Nephron progenitor cell (in vitro differentiated cells): ENCODE measurements around the gene CDC27.
"Not testable (repeated sequence)": the region's sequence is repeated elsewhere in the genome, so short reads cannot be mapped to it uniquely, and the experiment has no call there.

Experiments
- DNase-seq: peaks from one replicate; pipeline ENCODE4 v3.0.0; 2021
- H3K27ac Mint-ChIP-seq: 2 replicates; pipeline ENCODE4 v1.8.0; 2021; ENCODE audit warnings: mild to moderate bottlenecking, moderate library complexity, mixed read lengths
- H3K27me3 Mint-ChIP-seq: 2 replicates; pipeline ENCODE4 v1.8.0; 2021; ENCODE audit warnings: mild to moderate bottlenecking, low read depth, mixed read lengths; ENCODE audit not compliant: poor library complexity
- H3K36me3 Mint-ChIP-seq: 2 replicates; pipeline ENCODE4 v1.8.0; 2021; ENCODE audit warnings: low read depth, mixed read lengths
- H3K4me1 Mint-ChIP-seq: 2 replicates; pipeline ENCODE4 v1.8.0; 2021; ENCODE audit warnings: mixed read lengths
- H3K4me3 Mint-ChIP-seq: 2 replicates; pipeline ENCODE4 v1.8.0; 2021; ENCODE audit warnings: mild to moderate bottlenecking, moderate library complexity, mixed read lengths
- H3K9me3 Mint-ChIP-seq: 2 replicates; pipeline ENCODE4 v1.8.0; 2021; ENCODE audit warnings: mild to moderate bottlenecking, moderate library complexity, mixed read lengths
- CTCF ChIP-seq: fragments of 200-600 bp; sonication (generic); IDR thresholded peaks from 2 replicates; pipeline ENCODE4 v1.5.0; 2021; ENCODE audit warnings: antibody characterized with exemption

The CDC27 gene

GRCh38 chr17:47225911-47226688 is 37.0 kb upstream of the CDC27 start:
- no peak for TF ChIP-seq CTCF
- no peak for DNase-seq
- Mint-ChIP-seq H3K9me3 (peaks cover 36% of the 10 kb centered on the region), H3K27me3 (peaks cover 6% of the 10 kb centered on the region), H3K4me3 (no peak overlapping the region), H3K4me1 (peaks cover 38% of the 10 kb centered on the region), H3K36me3 (peaks cover 17% of the 10 kb centered on the region), H3K27ac (no peak overlapping the region)

- H3K4me1 Mint-ChIP-seq = peaks cover 34% of the 10 kb centered on the region
- peaks cover 36% of the 10 kb centered on the region for H3K9me3 Mint-ChIP-seq
- no peak overlapping the region for H3K4me3 Mint-ChIP-seq
- no peak for TF ChIP-seq CTCF
- DNase-seq = no peak
- H3K27ac Mint-ChIP-seq = no peak overlapping the region
- H3K36me3 Mint-ChIP-seq = peaks cover 17% of the 10 kb centered on the region
- H3K27me3 Mint-ChIP-seq = peaks cover 4% of the 10 kb centered on the region
These were observed 36.4 kb upstream of the CDC27 start for GRCh38 chr17:47225436-47225858.

- no peak overlapping the region for H3K4me3 Mint-ChIP-seq
- peaks cover 34% of the 10 kb centered on the region for H3K4me1 Mint-ChIP-seq
- H3K9me3 Mint-ChIP-seq = peaks cover 36% of the 10 kb centered on the region
- H3K27me3 Mint-ChIP-seq = peaks cover 6% of the 10 kb centered on the region
- TF ChIP-seq CTCF = no peak
- peaks cover 17% of the 10 kb centered on the region for H3K36me3 Mint-ChIP-seq
- DNase-seq = no peak
- H3K27ac Mint-ChIP-seq = peak overlapping the region; percentile 66
These were observed 35.9 kb upstream of the CDC27 start for GRCh38 chr17:47224966-47225365.

DNA sequence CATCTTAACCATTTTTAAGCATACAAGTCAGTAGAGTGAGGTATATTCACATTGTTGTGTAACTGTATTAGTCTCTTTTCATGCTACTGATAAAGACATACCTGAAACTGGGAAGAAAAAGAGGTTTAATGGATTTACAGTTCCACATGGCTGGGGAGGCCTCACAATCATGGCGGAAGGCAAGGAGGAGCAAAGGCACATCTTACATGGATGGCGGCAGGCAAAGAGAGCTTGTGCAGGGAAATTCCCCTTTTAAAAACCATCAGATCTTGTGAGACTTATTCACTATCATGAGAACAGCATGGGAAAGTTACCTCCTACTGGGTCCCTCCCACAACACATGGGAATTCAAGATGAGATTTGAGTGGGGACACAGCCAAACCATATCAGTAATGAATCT is 35.0 kb upstream of the CDC27 start:
- H3K4me1 Mint-ChIP-seq = peaks cover 35% of the 10 kb centered on the region

DNA sequence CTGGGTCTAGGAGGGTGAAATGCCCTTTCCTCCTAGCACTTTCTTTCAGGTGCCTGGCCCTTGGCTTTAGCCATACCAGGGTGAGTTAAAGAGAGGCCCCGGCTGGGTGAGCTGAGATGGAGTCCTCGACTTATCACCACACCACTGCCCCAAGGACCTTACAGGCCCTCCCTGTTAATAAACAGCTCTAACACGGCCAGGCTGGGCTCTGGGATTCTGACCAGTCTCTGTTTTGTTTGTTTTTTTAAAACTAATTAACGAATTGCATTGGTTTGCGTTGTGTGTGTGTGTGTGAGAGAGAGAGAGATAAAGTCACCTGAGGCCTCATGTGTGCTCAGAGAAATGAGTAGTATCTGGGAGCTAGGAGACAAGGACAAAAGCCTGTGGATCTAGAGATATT is 34.4 kb upstream of the CDC27 start:
- H3K36me3 Mint-ChIP-seq = peaks cover 17% of the 10 kb centered on the region
- H3K27ac Mint-ChIP-seq = no peak overlapping the region
- DNase-seq = no peak
- H3K27me3 Mint-ChIP-seq = peaks cover 10% of the 10 kb centered on the region
- H3K9me3 Mint-ChIP-seq = peaks cover 36% of the 10 kb centered on the region
- H3K4me3 Mint-ChIP-seq = no peak overlapping the region
- peaks cover 37% of the 10 kb centered on the region for H3K4me1 Mint-ChIP-seq
- no peak for TF ChIP-seq CTCF

More for the DNA sequence above, 35.0 kb upstream of the CDC27 start:
- not testable (repeated sequence) for H3K27ac Mint-ChIP-seq, DNase-seq, H3K4me3 Mint-ChIP-seq
- Mint-ChIP-seq H3K36me3 (peaks cover 17% of the 10 kb centered on the region), H3K27me3 (peaks cover 10% of the 10 kb centered on the region), H3K9me3 (peaks cover 36% of the 10 kb centered on the region)

- TF ChIP-seq CTCF = no peak
- H3K27me3 Mint-ChIP-seq = peaks cover 12% of the 10 kb centered on the region
These were observed 33.9 kb upstream of the CDC27 start for GRCh38 chr17:47223007-47223406.

More at GRCh38 chr17:47223007-47223406, 33.9 kb upstream of the CDC27 start:
- H3K36me3 Mint-ChIP-seq = peaks cover 17% of the 10 kb centered on the region
- H3K4me3 Mint-ChIP-seq = no peak overlapping the region
- peaks cover 37% of the 10 kb centered on the region for H3K4me1 Mint-ChIP-seq
- no peak overlapping the region for H3K27ac Mint-ChIP-seq
- DNase-seq = no peak
- H3K9me3 Mint-ChIP-seq = peaks cover 36% of the 10 kb centered on the region
